Panc1 (cell line): ENCODE data around the gene LZTS2. TPM values are rescaled to one million over a fixed set of nuclear protein-coding genes. Genes with fewer than 3 reads are reported as not detected.

Source experiments
- ATAC-seq: fragments of 200-7000 bp; cut with Tn5 transposase; 2 replicates; pipeline ENCODE4 v1.9.1; 2020; ENCODE audit warnings: mild to moderate bottlenecking, moderate library complexity
- BruUV-seq: library from RNA; stranded (reverse); fragments of 400-500 nt; replicated peaks from 2 replicates; lab custom pipeline; 2021; lab: Mats Ljungman, UMichigan
- CTCF ChIA-PET: fragments of 300-600 bp; sonication (Branson Sonifier 250); formaldehyde crosslinking; loops from one replicate; lab custom pipeline; 2022; ENCODE audit warnings: antibody characterized with exemption; lab: Charles Lee
- POLR2A ChIA-PET: fragments of 300-600 bp; sonication (Branson Sonifier 250); formaldehyde crosslinking; loops from one replicate; lab custom pipeline; 2022; ENCODE audit warnings: antibody characterized with exemption; lab: Charles Lee
- DNase-seq: peaks from one replicate; pipeline ENCODE4 v3.0.0-alpha.2; 2010; ENCODE audit warnings: low read depth, low spot score
- H3K27ac ChIP-seq: 2 replicates; pipeline ENCODE4 v1.5.1; 2011; ENCODE audit warnings: mild to moderate bottlenecking, low read length, inconsistent platforms
- H3K27me3 ChIP-seq: fragments of 200-500 bp; sonication (Bioruptor generic); 2 replicates; pipeline ENCODE4 v1.6.0; 2014; ENCODE audit warnings: low read length, inconsistent platforms; ENCODE audit not compliant: control insufficient read depth, insufficient read depth
- H3K36me3 ChIP-seq: fragments of 200-500 bp; sonication (Bioruptor generic); 2 replicates; pipeline ENCODE4 v1.5.1; 2014; ENCODE audit warnings: inconsistent platforms, mild to moderate bottlenecking, low read length, moderate library complexity; ENCODE audit not compliant: control insufficient read depth, insufficient read depth
- H3K4me1 ChIP-seq: 2 replicates; pipeline ENCODE4 v1.5.1; 2011; ENCODE audit warnings: inconsistent platforms, mild to moderate bottlenecking, low read length, moderate library complexity; ENCODE audit not compliant: control insufficient read depth, insufficient read depth
- H3K4me3 ChIP-seq, 2 experiments: 2 replicates each; pipeline ENCODE4 v1.5.1; 2011 to 2012; ENCODE audit warnings: low read depth in 2 of 2, low read length in 2 of 2, mild to moderate bottlenecking in 2 of 2, inconsistent platforms in 1 of 2, moderate library complexity in 1 of 2
- H3K9me3 ChIP-seq: fragments of 200-500 bp; sonication (Bioruptor generic); 2 replicates; pipeline ENCODE4 v1.5.1; 2014; ENCODE audit warnings: low read depth, mild to moderate bottlenecking, inconsistent platforms, low read length, moderate library complexity; ENCODE audit not compliant: control insufficient read depth, insufficient read depth
- CTCF ChIP-seq: fragments of 450-650 bp; IDR thresholded peaks from 2 replicates; pipeline ENCODE4 v1.5.1; 2017; ENCODE audit warnings: mild to moderate bottlenecking
- POLR2AphosphoS5 ChIP-seq: IDR thresholded peaks from 2 replicates; pipeline ENCODE4 v1.6.1; 2012; ENCODE audit warnings: mild to moderate bottlenecking, low read depth, low read length, moderate library complexity
- REST ChIP-seq, 2 experiments: IDR thresholded peaks; 2 replicates each; pipeline ENCODE4 v1.6.1; 2011 to 2012; ENCODE audit warnings: low read depth in 2 of 2, control low read depth in 1 of 2, low read length in 1 of 2, mild to moderate bottlenecking in 1 of 2, moderate library complexity in 1 of 2; ENCODE audit not compliant: insufficient read depth in 1 of 2
- SIN3A ChIP-seq: IDR thresholded peaks from 2 replicates; pipeline ENCODE4 v1.6.1; 2012; ENCODE audit warnings: low read depth, mild to moderate bottlenecking, low read length, moderate library complexity, borderline replicate concordance; ENCODE audit not compliant: insufficient read depth
- TCF7L2 ChIP-seq: IDR thresholded peaks from 2 replicates; pipeline ENCODE4 v1.6.1; 2011; ENCODE audit warnings: mild to moderate bottlenecking, low read depth, low read length, inconsistent platforms
- in situ Hi-C: cut with HindIII; loops from 2 replicates; pipeline ENCODE4 v1.10.0; 2016; ENCODE audit warnings: low sequenced_read_pairs, low pct_unique_long_range_greater_than_20kb
- intact Hi-C: fragments of 100-400 bp; cut with micrococcal nuclease; formaldehyde crosslinking; loops from one replicate; pipeline ENCODE4 v1.10.0; 2022; ENCODE audit not compliant: unreplicated experiment
- total RNA-seq: library from RNA; stranded (reverse); gene quantifications from one replicate; pipeline ENCODE4 v1.2.1, GENCODE V29; 2021; ENCODE audit not compliant: unreplicated experiment

Gene LZTS2
- total RNA-seq, 1 experiment from 2014 or later = 65.5 TPM

GRCh38 chr10:101044117-101044516, 44.5 kb downstream of the LZTS2 start:
- Histone ChIP-seq H3K27ac (peak overlapping the region; percentile 99), H3K9me3 (no peaks in the 10 kb centered on the region), H3K4me1 (peaks cover 25% of the 10 kb centered on the region), H3K36me3 (no peaks in the 10 kb centered on the region), H3K27me3 (no peaks in the 10 kb centered on the region), H3K4me3 (no peak overlapping the region)
- DNase-seq (no peak), ATAC-seq (no peak)
- in situ Hi-C loops = no loop called here
- no peak for TF ChIP-seq TCF7L2
- TF ChIP-seq REST (IDR thresholded peaks at IDR 0.05; ENCODE audit: insufficient read depth in 1 of 2, low read depth in 2 of 2, low read length in 1 of 2) = no peak
- TF ChIP-seq SIN3A = no peak
- no peak for TF ChIP-seq POLR2AphosphoS5
- TF ChIP-seq CTCF = no peak
- ChIA-PET CTCF (interaction anchor here (1.5 to 4.6 kb wide), 5 partner anchors 7 to 25 kb away, joined by 3 to 49 read pairs (median 8); no protein-coding TSS in a partner anchor), POLR2A (no interaction called here)
- intact Hi-C loops = loop anchor here (10.0 kb wide), 1 partner anchor 101 kb away; no protein-coding TSS in a partner anchor
- BruUV-seq = no TSS peak

- POLR2A ChIA-PET = no interaction called here
- Histone ChIP-seq H3K36me3 (no peaks in the 10 kb centered on the region), H3K4me1 (peaks cover 31% of the 10 kb centered on the region), H3K27me3 (no peaks in the 10 kb centered on the region), H3K27ac (peak overlapping the region; percentile 39), H3K9me3 (no peaks in the 10 kb centered on the region), H3K4me3 (no peak overlapping the region)
- no peak for TF ChIP-seq POLR2AphosphoS5
- TF ChIP-seq CTCF = no peak
- no peak for TF ChIP-seq SIN3A
- no peak for TF ChIP-seq TCF7L2
- no peak for TF ChIP-seq REST (IDR thresholded peaks at IDR 0.05; ENCODE audit: insufficient read depth in 1 of 2, low read depth in 2 of 2, low read length in 1 of 2)
- CTCF ChIA-PET = interaction anchor here (0.6 to 1.2 kb wide), 5 partner anchors 9 to 96 kb away, joined by 3 to 5 read pairs (median 3); no protein-coding TSS in a partner anchor
- DNase-seq = no peak
- BruUV-seq = no TSS peak
- in situ Hi-C loops = no loop called here
- no peak for ATAC-seq
- intact Hi-C loops = loop anchor here (10.0 kb wide), 1 partner anchor 98 kb away; no protein-coding TSS in a partner anchor
Observed at GRCh38 chr10:101046332-101047238, 47.0 kb downstream of the LZTS2 start.
